Ovary (tissue), 9 donors: ENCODE measurements around the gene TOP3B. TPM values are rescaled to one million over a fixed set of nuclear protein-coding genes. Genes with fewer than 3 reads are reported as not detected.
A peak's percentile ranks its signal among the peaks of the same experiment; 100 is the strongest.

Experiments used
- DNase-seq, 5 donors: peaks; one replicate each; pipeline ENCODE4 v3.0.0-alpha.2; 2019 to 2020
- H3K27ac ChIP-seq, 2 donors: fragments of 200-600 bp; one replicate each; pipeline versions ENCODE4 v1.5.1 to v1.8.0; 2019 to 2022
- H3K27me3 ChIP-seq: fragments of 200-600 bp; one replicate; pipeline ENCODE4 v1.8.0; 2022
- H3K36me3 ChIP-seq: fragments of 200-600 bp; sonication (generic); one replicate; pipeline ENCODE4 v1.5.1; 2019
- H3K4me1 ChIP-seq: one replicate; pipeline ENCODE4 v1.8.1; 2013; ENCODE audit warnings: mild to moderate bottlenecking, moderate library complexity; ENCODE audit not compliant: insufficient read depth
- H3K4me3 ChIP-seq: fragments of 200-600 bp; sonication (generic); one replicate; pipeline ENCODE4 v1.5.1; 2017
- H3K9me3 ChIP-seq, 2 donors: fragments of 200-600 bp in 1 of 2; sonication (generic) in 1 of 2; one replicate each; pipeline versions ENCODE4 v1.5.1 to v1.8.1; 2013 to 2019; ENCODE audit warnings: mild to moderate bottlenecking in 1 of 2, moderate library complexity in 1 of 2
- EP300 ChIP-seq: sonication (generic); formaldehyde crosslinking; IDR thresholded peaks from one replicate; pipeline ENCODE4 v1.6.1; 2017; ENCODE audit warnings: antibody characterized with exemption
- POLR2A ChIP-seq: fragments of 450-650 bp; IDR thresholded peaks from one replicate; pipeline ENCODE4 v1.6.1; 2017; ENCODE audit warnings: antibody characterized with exemption, mild to moderate bottlenecking, moderate library complexity
- WGBS, 3 donors: extraction: QIAGEN DNeasy Blood & Tissue Kit in 1 of 3; methylation state at CpG; one replicate each; pipeline versions ENCODE4 v1.1.5 to v1.1.7; 2013 to 2017; 5-methylcytosine and 5-hydroxymethylcytosine counted together
- intact Hi-C, 4 donors: fragments of 100-400 bp; cut with DNase I; formaldehyde crosslinking; loops; one replicate each; pipeline versions ENCODE4 v1.11.0 to v1.15.1; 2022 to 2023
- polyA plus RNA-seq, 2 donors: library from polyadenylated mRNA; stranded (reverse); fragments of 200-250 nt in 1 of 2; fragments of 350-450 nt in 1 of 2; fragmentation: Illumina TruSeq in 1 of 2; extraction: RNeasy Lipid Tissue Mini Kit (QIAGEN cat#74804) in 1 of 2; gene quantifications; one replicate each; pipeline ENCODE4 v1.2.3, GENCODE V29; 2013 to 2014
- total RNA-seq, 7 donors: library from RNA; depleted of rRNA in 2 of 7; stranded (reverse); fragments of >200 nt in 2 of 7; fragmentation: NEBNext Ultra II Directional in 3 of 7; extraction: Animal tissue kit (Norgen Biotek cat#: 25700) in 3 of 7; gene quantifications; one replicate each; pipeline versions ENCODE4 v1.1.0 to v1.2.4, GENCODE V29; 2016 to 2023
- TF ChIP-seq, protein P1 (sequence below), 3 donors: fragments of 450-650 bp in 2 of 3; fragments of 200-600 bp in 1 of 3; IDR thresholded peaks; one replicate each; pipeline versions ENCODE4 v1.5.1 to v1.8.0; 2016 to 2022; ENCODE audit warnings: antibody characterized with exemption in 3 of 3, mild to moderate bottlenecking in 1 of 3
- donor health status: DM: no; HTN: no; CAD: no; lungs with moderate emphysema.
- donor health status: DM: no; HTN: no; CAD: no.
- donor health status: Bipolar disorder and iron deficiency.
- donor health status: DM: yes; HTN: yes; CAD: no.
- donor health status: DM: no; HTN: no; CAD: no.
- donor health status: DM: yes; HTN: yes; CAD: no.

TOP3B gene
- total and polyA plus RNA-seq, 9 donors = 9.1 to 31.5 (median 24.1) TPM

DNA sequence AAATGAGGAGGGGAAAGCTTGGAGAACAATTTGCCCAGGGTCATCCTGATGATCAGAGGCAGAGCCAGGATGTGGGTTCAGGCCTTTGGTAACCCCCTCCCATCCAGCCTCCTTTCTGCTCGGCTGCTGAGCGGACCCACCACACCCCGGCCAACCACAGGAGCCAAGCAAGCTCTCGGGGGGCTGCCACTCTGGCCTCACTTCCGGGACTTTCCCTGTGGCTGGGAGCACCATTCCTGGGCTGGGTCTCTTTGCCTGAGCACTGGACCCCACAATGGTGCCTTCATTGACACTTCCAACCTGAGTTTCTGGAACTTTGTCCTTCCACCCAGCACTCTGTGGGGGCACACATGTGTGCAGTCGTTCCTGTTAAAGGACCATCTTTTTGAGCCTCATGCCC lies 9.8 kb downstream of the TOP3B start:
- 80 to 95% (median 91%) methylated on average over 6 of the region's 6 CpGs for whole genome bisulfite sequencing, 3 donors
- DNase-seq = no peak
- Histone ChIP-seq H3K9me3 (no peaks in the 10 kb centered on the region), H3K4me1 (no peaks in the 10 kb centered on the region), H3K27ac (no peak overlapping the region), H3K4me3 (no peak overlapping the region), H3K27me3 (no peaks in the 10 kb centered on the region), H3K36me3 (no peaks in the 10 kb centered on the region)
- intact Hi-C loops = no loop called here
- no peak for TF ChIP-seq POLR2A
- TF ChIP-seq, protein P1, sequence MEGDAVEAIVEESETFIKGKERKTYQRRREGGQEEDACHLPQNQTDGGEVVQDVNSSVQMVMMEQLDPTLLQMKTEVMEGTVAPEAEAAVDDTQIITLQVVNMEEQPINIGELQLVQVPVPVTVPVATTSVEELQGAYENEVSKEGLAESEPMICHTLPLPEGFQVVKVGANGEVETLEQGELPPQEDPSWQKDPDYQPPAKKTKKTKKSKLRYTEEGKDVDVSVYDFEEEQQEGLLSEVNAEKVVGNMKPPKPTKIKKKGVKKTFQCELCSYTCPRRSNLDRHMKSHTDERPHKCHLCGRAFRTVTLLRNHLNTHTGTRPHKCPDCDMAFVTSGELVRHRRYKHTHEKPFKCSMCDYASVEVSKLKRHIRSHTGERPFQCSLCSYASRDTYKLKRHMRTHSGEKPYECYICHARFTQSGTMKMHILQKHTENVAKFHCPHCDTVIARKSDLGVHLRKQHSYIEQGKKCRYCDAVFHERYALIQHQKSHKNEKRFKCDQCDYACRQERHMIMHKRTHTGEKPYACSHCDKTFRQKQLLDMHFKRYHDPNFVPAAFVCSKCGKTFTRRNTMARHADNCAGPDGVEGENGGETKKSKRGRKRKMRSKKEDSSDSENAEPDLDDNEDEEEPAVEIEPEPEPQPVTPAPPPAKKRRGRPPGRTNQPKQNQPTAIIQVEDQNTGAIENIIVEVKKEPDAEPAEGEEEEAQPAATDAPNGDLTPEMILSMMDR (IDR thresholded peaks at IDR 0.05) = no peak
- no peak for TF ChIP-seq EP300

DNA sequence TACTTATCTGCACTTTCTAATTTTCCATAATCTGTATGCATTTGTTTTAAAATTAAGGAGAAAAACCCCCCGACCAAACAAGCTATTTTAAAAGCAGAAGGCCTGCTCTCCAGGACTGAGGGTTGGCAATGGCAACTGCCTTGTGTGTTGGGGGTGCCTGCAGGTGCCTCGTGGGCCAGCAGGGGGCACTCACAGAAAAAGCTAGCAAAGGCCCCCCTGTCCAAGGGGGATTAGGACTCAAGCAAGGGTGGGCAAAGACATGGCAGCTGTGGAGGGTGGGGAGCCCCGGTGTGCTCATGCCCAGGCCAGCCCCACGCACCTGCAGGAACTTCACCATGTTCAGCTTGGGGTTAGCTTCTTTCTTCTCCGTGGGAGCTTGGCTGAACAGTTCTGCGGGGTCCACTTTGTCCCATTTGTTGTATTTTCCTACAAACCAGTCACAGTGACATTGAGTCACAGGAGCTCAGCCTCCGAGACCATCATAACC lies 10.3 kb downstream of the TOP3B start:
- WGBS, 3 donors = 68 to 75% (median 74%) methylated on average over 7 of the region's 7 CpGs
- H3K27me3 ChIP-seq = no peaks in the 10 kb centered on the region
- no peaks in the 10 kb centered on the region for H3K9me3 ChIP-seq
- H3K36me3 ChIP-seq = no peaks in the 10 kb centered on the region
- DNase-seq = no peak
- TF ChIP-seq, protein P1 (IDR thresholded peaks at IDR 0.05) = peak in 1 of 3 donors; percentile 32
- TF ChIP-seq POLR2A = no peak
- no peak for TF ChIP-seq EP300
- H3K4me1 ChIP-seq = no peaks in the 10 kb centered on the region
- intact Hi-C loops = no loop called here
- H3K4me3 ChIP-seq = no peak overlapping the region
- no peak overlapping the region for H3K27ac ChIP-seq

DNA sequence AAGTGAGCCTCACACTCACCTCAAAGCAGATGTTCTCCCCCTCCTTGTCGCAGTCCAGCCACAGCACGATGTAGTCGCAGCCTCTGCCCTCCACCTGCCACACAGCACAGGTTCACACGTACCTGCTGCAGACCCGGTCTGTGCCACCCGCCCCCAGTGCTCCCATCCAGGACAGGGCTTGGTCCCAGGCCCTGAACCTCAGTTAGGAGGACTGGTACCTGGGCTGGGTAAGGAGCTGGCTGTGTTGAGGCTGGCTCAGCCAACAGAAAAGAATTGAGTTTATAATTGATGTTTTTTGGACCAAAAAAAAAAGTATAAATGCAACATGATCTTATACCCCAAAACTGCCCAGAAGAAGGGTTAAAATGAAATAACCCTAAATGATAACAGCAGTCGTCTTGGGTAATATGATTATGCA lies 10.7 kb downstream of the TOP3B start:
- Histone ChIP-seq H3K27me3 (no peaks in the 10 kb centered on the region), H3K9me3 (no peaks in the 10 kb centered on the region), H3K36me3 (no peaks in the 10 kb centered on the region), H3K4me3 (no peak overlapping the region), H3K27ac (no peak overlapping the region), H3K4me1 (no peaks in the 10 kb centered on the region)
- intact Hi-C loops = no loop called here
- WGBS, 3 donors = 91 to 93% (median 92%) methylated on average over 7 of the region's 7 CpGs
- DNase-seq = no peak
- TF ChIP-seq EP300 (no peak), POLR2A (no peak)
- TF ChIP-seq, protein P1 (IDR thresholded peaks at IDR 0.05) = no peak

DNA sequence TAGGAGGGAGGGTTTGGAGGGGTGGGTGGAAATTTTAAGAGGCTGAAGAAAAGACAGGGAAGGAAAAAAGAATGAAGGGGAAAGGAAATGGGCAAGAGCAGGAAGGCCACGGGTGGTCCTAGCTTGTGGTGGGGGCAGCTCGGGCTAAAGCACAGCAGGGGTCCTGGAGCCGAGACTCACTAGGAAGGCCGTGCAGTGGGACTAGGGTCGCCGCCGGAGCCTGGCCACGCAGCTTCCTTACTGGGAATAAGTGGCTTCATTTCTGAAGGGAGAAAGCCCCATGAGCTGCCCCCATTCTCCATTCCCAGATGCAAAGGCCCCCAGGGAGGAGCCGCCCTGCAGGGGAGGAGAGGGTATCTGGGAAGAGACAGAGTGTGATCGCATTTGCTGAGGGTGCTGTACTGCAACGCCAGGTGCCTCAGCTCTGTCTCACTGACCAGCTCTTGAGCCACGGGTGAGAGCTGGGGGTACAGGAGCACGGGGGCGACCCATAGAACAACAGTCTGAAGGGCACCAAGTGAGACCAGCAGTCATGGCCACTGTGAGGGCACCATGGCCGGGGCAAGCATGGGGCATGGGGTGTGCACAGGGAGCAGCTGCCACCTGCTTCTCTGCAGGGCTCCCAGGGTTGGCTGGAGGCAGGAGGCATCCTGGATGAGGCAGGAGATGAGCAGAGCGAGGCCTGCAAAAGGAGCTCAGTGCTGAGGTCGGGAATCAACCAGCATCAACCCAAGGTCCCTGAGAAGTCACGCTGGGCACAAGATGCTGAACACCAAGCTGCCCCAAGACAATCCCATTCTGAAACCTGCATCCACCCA lies 11.6 kb downstream of the TOP3B start:
- DNase-seq = no peak
- no peaks in the 10 kb centered on the region for H3K27me3 ChIP-seq
- 93 to 94% (median 93%) methylated on average over 18 of the region's 18 CpGs for WGBS, 3 donors
- no peak overlapping the region for H3K27ac ChIP-seq
- TF ChIP-seq, protein P1 (IDR thresholded peaks at IDR 0.05) = no peak
- TF ChIP-seq POLR2A (no peak), EP300 (no peak)
- no peaks in the 10 kb centered on the region for H3K36me3 ChIP-seq
- intact Hi-C loops = no loop called here
- no peaks in the 10 kb centered on the region for H3K9me3 ChIP-seq
- no peak overlapping the region for H3K4me3 ChIP-seq
- no peaks in the 10 kb centered on the region for H3K4me1 ChIP-seq
